ENCODE measurements around the gene PTPN14. TPM values are rescaled to one million over a fixed set of nuclear protein-coding genes. Genes with fewer than 3 reads are reported as not detected.

Gene PTPN14
- total and polyA plus RNA-seq, 2 of the 4 experiments (the other 2 are of a cell fraction) = 21.5 to 31.7 TPM

DNA sequence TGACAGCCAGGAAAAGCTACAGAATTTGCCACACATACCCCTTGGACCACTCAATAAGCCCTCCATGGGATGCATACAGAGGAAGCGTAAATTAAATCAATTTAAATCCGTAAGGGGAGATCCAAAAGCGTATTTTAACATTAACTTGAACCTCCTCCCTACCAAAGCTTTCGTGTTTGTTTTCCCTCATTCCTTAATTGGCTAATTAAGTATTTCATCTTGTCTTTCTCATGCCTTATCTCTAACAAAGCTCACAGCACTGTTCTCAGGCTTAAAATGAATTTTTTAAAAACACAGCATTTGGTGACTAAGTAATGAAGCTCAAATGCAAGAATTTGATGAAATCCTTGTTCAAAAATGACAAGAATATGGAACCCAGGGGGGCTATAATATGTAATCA, 3.1 kb downstream of the PTPN14 start:
- Histone ChIP-seq H3K23ac (ENCODE audit: low read depth, low read length) (no peak overlapping the region), H2BK5ac (ENCODE audit: low read depth, low read length, poor library complexity, severe bottlenecking) (no peak overlapping the region), H4K5ac (ENCODE audit: low read depth, low read length) (no peak overlapping the region), H3K18ac (ENCODE audit: low read depth, low read length) (no peak overlapping the region), H2BK15ac (ENCODE audit: low read depth, low read length) (no peak overlapping the region), H3K56ac (ENCODE audit: extremely low read depth, insufficient read depth, low read length) (no peak overlapping the region), H3K4me1 (ENCODE audit: control insufficient read depth, insufficient read depth, low read length) (peaks cover 6% of the 10 kb centered on the region), H2BK20ac (ENCODE audit: low read depth, low read length) (no peak overlapping the region), H3K79me1 (ENCODE audit: low read depth in 1 of 2, low read length in 2 of 2) (peaks cover 0 to 69% of the 10 kb centered on the region in 2 experiments; a peak in 3 of 4 replicates), H2BK120ac (ENCODE audit: low read depth, low read length) (no peak overlapping the region), H2AFZ (replicated peaks; ENCODE audit: low read length, poor library complexity) (no peak overlapping the region), H4K20me1 (ENCODE audit: insufficient read depth, low read length) (peaks cover 72% of the 10 kb centered on the region), H4K91ac (ENCODE audit: insufficient read depth, low read depth, low read length) (no peak overlapping the region), H4K8ac (ENCODE audit: low read depth in 2 of 2, low read length in 2 of 2) (no peak overlapping the region), H3K4me3 (ENCODE audit: insufficient read depth, low read depth, low read length) (no peak overlapping the region), H3K9me1 (ENCODE audit: insufficient read depth, low read length) (peaks cover 11% of the 10 kb centered on the region), H3K27me3 (ENCODE audit: control insufficient read depth, insufficient read depth, low read length) (no peaks in the 10 kb centered on the region), H3K36me3 (ENCODE audit: control insufficient read depth, insufficient read depth, low read length) (peaks cover 5% of the 10 kb centered on the region), H3K14ac (replicated peaks; ENCODE audit: low read depth, low read length) (no peak overlapping the region), H3K9ac (ENCODE audit: low read depth, low read length) (no peak overlapping the region), H2AK9ac (replicated peaks; ENCODE audit: low read depth, low read length, poor library complexity) (no peak overlapping the region), H3K9me3 (ENCODE audit: control insufficient read depth, insufficient read depth, low read length) (no peaks in the 10 kb centered on the region), H3K4me2 (ENCODE audit: low read depth, low read length) (peak overlapping the region; percentile 11; the same call in 1 of the 2 replicates), H3K4ac (ENCODE audit: low read depth, low read length) (no peak overlapping the region), H2AK5ac (ENCODE audit: low read depth, low read length) (no peak overlapping the region), H3K27ac (ENCODE audit: insufficient read depth, low read length) (no peak overlapping the region)
- DNase-seq (no peak), ATAC-seq (ENCODE audit: low read depth) (no peak)
- intact Hi-C loops (cut with micrococcal nuclease) = no loop called here
- WGBS, 2 experiments (ENCODE audit: extremely low coverage in 2 of 2, insufficient read length in 1 of 2) = no CpG with 5 or more reads among the region's 4 CpGs
- ChIA-PET CTCF (interaction anchor here (1.0 to 1.8 kb wide), 4 partner anchors 9 to 36 kb away, joined by 3 to 5 read pairs (median 3); no protein-coding TSS in a partner anchor), POLR2A (ENCODE audit: unreplicated experiment) (no interaction called here)
- TF ChIP-seq, protein P1, sequence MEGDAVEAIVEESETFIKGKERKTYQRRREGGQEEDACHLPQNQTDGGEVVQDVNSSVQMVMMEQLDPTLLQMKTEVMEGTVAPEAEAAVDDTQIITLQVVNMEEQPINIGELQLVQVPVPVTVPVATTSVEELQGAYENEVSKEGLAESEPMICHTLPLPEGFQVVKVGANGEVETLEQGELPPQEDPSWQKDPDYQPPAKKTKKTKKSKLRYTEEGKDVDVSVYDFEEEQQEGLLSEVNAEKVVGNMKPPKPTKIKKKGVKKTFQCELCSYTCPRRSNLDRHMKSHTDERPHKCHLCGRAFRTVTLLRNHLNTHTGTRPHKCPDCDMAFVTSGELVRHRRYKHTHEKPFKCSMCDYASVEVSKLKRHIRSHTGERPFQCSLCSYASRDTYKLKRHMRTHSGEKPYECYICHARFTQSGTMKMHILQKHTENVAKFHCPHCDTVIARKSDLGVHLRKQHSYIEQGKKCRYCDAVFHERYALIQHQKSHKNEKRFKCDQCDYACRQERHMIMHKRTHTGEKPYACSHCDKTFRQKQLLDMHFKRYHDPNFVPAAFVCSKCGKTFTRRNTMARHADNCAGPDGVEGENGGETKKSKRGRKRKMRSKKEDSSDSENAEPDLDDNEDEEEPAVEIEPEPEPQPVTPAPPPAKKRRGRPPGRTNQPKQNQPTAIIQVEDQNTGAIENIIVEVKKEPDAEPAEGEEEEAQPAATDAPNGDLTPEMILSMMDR (conservative IDR thresholded peaks at IDR 0.05; ENCODE audit: low read depth, low read length) = no peak
- TF ChIP-seq RCOR1 (IDR thresholded peaks at IDR 0.05; ENCODE audit: insufficient replicate concordance, low read length) (no peak), MXI1 (IDR thresholded peaks at IDR 0.05; ENCODE audit: borderline replicate concordance, low read depth, low read length) (no peak), NFE2L2 (IDR thresholded peaks at IDR 0.05; ENCODE audit: low read depth, low read length) (no peak), BHLHE40 (IDR thresholded peaks at IDR 0.05; ENCODE audit: low read depth, low read length) (no peak), MAFK (IDR thresholded peaks at IDR 0.05; ENCODE audit: low read depth, low read length) (no peak), SMC3 (IDR thresholded peaks at IDR 0.05; ENCODE audit: low read depth, low read length) (no peak)
- dilution Hi-C loops (cut with HindIII; ENCODE audit: low sequenced_read_pairs, unreplicated experiment) = no loop called here
- in situ Hi-C loops (cut with MboI; ENCODE audit: low sequenced_read_pairs) = no loop called here
- no TSS peak for BruUV-seq (replicated peaks)

Data from IMR-90 (cell line).